ENCODE results near the gene RALGPS1. TPM values are rescaled to one million over a fixed set of nuclear protein-coding genes. Genes with fewer than 3 reads are reported as not detected.

Gene RALGPS1
- polyA plus RNA-seq, 1 experiment: 1.7 TPM

DNA sequence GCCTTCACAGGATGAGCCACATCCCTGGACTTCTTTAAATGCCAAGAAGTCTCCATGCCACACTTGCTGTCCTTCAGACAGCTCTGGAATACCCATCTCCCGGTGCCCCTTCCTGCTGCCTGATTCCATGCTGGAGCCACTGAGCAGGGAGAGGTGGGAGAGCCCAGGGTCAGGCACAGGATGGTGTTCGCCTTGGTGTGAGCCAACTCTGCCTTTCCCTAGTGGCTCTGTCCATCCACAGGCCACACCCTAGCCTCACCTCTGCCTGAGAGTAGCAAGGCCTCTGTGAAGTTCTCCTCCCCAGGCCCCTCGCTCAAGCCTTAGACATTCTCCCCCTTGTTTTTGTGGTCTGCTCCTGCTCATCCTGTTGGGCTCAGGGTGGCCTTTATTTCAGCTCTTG, 262.0 kb downstream of the RALGPS1 start:
- Histone ChIP-seq H3K4me3 (ENCODE audit: low read depth, low read length) (no peak overlapping the region), H3K27me3 (ENCODE audit: control insufficient read depth, insufficient read depth, low read length) (no peaks in the 10 kb centered on the region), H3K36me3 (ENCODE audit: control insufficient read depth, insufficient read depth, low read length) (no peaks in the 10 kb centered on the region)
- TF ChIP-seq CTCF (IDR thresholded peaks at IDR 0.05; ENCODE audit: insufficient read depth, low read depth, low read length): no peak
- no peak for DNase-seq (ENCODE audit: low read depth)
- CTCF ChIA-PET: interaction anchor here (0.6 to 1.7 kb wide), 4 partner anchors 10 to 171 kb away, joined by 3 to 6 read pairs (median 4); no protein-coding TSS in a partner anchor
- POLR2A ChIA-PET: no interaction called here

DNA sequence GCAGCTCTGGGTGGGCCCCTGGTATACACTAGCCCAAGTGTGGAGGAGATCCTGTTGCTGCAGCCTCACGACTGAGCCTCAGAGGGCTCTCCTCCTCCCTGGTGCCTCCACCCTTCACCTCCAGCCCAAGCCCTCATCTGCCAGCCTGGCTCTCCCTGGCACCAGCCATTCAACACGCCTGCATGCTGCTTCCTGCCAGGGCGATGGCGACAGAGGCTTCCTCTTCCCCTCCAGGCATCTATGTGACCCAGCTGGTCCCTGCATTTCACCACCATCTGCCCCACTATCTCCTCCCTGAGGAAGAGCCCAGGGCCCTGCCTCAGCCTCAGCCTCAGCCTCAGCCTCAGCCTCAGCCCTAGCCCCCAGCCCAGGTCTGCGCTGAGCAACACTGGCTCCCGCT, 262.6 kb downstream of the RALGPS1 start:
- Histone ChIP-seq H3K4me3 (ENCODE audit: low read depth, low read length) (no peak overlapping the region), H3K27me3 (ENCODE audit: control insufficient read depth, insufficient read depth, low read length) (no peaks in the 10 kb centered on the region), H3K36me3 (ENCODE audit: control insufficient read depth, insufficient read depth, low read length) (no peaks in the 10 kb centered on the region)
- ChIA-PET CTCF (interaction anchor here (1.0 to 1.7 kb wide), 3 partner anchors 11 to 22 kb away, joined by 3 to 6 read pairs (median 4); no protein-coding TSS in a partner anchor), POLR2A (no interaction called here)
- TF ChIP-seq CTCF (IDR thresholded peaks at IDR 0.05; ENCODE audit: insufficient read depth, low read depth, low read length): no peak
- DNase-seq (ENCODE audit: low read depth): no peak

GRCh38 chr9:127177665-127178265, 263.2 kb downstream of the RALGPS1 start:
- no peak for DNase-seq (ENCODE audit: low read depth)
- TF ChIP-seq CTCF (IDR thresholded peaks at IDR 0.05; ENCODE audit: insufficient read depth, low read depth, low read length): no peak
- ChIA-PET POLR2A (no interaction called here), CTCF (interaction anchor here (1.7 kb wide), 1 partner anchor 21 kb away, joined by 6 read pairs; no protein-coding TSS in a partner anchor)
- H3K27me3 ChIP-seq (ENCODE audit: control insufficient read depth, insufficient read depth, low read length): no peaks in the 10 kb centered on the region
- H3K36me3 ChIP-seq (ENCODE audit: control insufficient read depth, insufficient read depth, low read length): no peaks in the 10 kb centered on the region
- no peak overlapping the region for H3K4me3 ChIP-seq (ENCODE audit: low read depth, low read length)

DNA sequence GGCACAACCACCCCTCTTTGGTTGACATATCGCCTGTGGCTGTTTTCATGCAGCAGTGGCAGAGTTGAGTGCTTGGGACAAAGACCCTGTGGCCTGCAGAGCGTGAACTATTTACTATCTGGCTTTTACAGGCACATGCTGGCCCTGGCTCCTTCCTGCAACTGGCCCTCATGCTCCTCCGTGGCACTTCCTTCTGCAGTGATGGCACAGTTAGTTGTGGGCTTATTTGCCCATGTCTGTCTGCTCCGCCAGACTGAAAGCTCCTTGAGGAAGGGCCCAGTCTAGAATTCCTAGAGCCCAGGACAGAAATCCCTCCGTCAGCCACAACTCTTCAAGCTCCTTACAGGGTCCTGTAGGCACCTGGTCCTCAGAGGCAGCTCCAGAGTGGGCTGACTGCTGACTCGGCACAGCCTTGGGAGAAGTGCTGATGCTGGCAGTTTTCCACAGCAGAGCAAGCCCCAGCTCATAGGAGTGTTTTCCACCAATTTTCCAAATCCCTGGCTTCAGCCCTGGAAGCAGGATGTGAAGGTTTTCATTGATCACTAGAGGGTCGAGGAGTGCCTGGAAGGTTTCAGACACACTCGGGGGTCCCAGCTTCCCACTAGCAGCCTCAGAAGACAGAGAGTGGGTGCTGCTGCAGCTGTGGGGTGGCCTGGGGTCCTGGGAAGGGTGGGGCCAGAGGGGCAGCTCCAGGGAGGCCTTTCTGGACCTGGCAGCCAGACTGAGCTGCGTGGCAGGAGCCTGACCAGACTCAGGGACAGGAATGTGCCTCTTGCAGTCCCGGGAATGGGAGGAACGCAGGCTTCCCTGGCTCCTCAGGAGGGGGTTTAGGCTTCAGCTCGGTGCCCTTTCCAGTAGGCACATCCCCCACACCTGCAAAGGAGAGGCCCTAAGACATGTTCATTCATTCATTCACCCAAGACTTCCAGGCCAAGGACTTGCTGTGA, 264.4 kb downstream of the RALGPS1 start:
- Histone ChIP-seq H3K4me3 (ENCODE audit: low read depth, low read length) (no peak overlapping the region), H3K36me3 (ENCODE audit: control insufficient read depth, insufficient read depth, low read length) (no peaks in the 10 kb centered on the region), H3K27me3 (ENCODE audit: control insufficient read depth, insufficient read depth, low read length) (no peaks in the 10 kb centered on the region)
- CTCF ChIA-PET: interaction anchor here (1.2 kb wide), 1 partner anchor 16 kb away, joined by 3 read pairs; no protein-coding TSS in a partner anchor
- POLR2A ChIA-PET: interaction anchor here (0.5 kb wide), 1 partner anchor 11 kb away, joined by 3 read pairs; no protein-coding TSS in a partner anchor
- no peak for TF ChIP-seq CTCF (IDR thresholded peaks at IDR 0.05; ENCODE audit: insufficient read depth, low read depth, low read length)
- DNase-seq (ENCODE audit: low read depth): no peak

Data from BJ (cell line).